Brain microvascular endothelial cell (primary cell): ENCODE results near the gene NEK10.
A peak's percentile ranks its signal among the peaks of the same experiment; 100 is the strongest.

ENCODE experiments used
- DNase-seq: peaks from one replicate; pipeline ENCODE4 v3.0.0-alpha.2; 2020
- H3K27ac ChIP-seq: fragments of 250-450 bp; sonication (Bioruptor Pico); 2 replicates; pipeline ENCODE4 v1.5.1; 2020; ENCODE audit warnings: mild to moderate bottlenecking, moderate library complexity
- H3K27me3 ChIP-seq: fragments of 250-450 bp; sonication (Bioruptor Pico); replicated peaks from 2 replicates; pipeline ENCODE4 v1.5.1; 2020; ENCODE audit warnings: mild to moderate bottlenecking
- H3K36me3 ChIP-seq: fragments of 250-450 bp; sonication (Bioruptor Pico); replicated peaks from 2 replicates; pipeline ENCODE4 v1.5.1; 2020; ENCODE audit warnings: mild to moderate bottlenecking
- H3K4me3 ChIP-seq: 2 replicates; pipeline ENCODE4 v1.5.1; 2011; ENCODE audit warnings: low read depth, mild to moderate bottlenecking, control low read depth, low read length, moderate library complexity
- in situ Hi-C: cut with HindIII; loops from 2 replicates; pipeline ENCODE4 v1.10.0; 2017; ENCODE audit warnings: low sequenced_read_pairs, low pct_ligation_motif_present
- TF ChIP-seq, protein P1 (sequence below): IDR thresholded peaks from 2 replicates; pipeline ENCODE4 v1.5.1; 2011; ENCODE audit warnings: low read depth, mild to moderate bottlenecking, moderate library complexity, low read length, control low read depth, inconsistent platforms; ENCODE audit errors: missing control alignments

NEK10 gene

DNA sequence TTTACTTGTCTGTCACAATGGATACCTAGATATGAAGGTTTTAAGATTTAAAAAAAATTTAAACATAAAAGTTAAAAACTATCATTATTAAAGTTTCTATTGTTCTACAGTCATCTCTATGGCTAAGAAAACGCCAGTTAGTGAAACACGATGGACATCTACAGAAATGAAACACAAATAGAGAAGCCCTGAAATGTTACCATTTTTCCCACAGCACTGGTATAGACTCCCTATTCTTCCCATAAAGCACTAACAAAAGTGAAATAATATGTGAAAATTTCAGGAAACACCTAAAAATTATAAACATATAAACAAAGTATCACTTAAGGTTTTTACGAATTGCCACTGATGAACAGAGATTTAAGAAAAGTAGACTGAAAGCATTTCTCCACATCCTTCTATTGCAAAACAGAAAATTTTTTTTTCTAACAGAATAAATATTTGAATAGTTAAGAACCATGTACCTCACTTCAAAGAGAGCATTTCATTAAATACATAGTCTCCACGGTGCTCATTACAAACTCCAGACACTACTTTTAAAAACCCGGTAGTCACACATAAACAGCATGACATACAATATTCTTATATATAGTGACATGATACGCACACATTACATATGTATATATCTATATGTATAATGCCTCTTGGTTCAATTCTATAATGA lies 7.1 kb upstream of the NEK10 start:
- TF ChIP-seq, protein P1, sequence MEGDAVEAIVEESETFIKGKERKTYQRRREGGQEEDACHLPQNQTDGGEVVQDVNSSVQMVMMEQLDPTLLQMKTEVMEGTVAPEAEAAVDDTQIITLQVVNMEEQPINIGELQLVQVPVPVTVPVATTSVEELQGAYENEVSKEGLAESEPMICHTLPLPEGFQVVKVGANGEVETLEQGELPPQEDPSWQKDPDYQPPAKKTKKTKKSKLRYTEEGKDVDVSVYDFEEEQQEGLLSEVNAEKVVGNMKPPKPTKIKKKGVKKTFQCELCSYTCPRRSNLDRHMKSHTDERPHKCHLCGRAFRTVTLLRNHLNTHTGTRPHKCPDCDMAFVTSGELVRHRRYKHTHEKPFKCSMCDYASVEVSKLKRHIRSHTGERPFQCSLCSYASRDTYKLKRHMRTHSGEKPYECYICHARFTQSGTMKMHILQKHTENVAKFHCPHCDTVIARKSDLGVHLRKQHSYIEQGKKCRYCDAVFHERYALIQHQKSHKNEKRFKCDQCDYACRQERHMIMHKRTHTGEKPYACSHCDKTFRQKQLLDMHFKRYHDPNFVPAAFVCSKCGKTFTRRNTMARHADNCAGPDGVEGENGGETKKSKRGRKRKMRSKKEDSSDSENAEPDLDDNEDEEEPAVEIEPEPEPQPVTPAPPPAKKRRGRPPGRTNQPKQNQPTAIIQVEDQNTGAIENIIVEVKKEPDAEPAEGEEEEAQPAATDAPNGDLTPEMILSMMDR, result no peak
- no peak overlapping the region for H3K27ac ChIP-seq
- H3K36me3 ChIP-seq, result peaks cover 8% of the 10 kb centered on the region
- DNase-seq, result no peak
- no peak overlapping the region for H3K4me3 ChIP-seq
- in situ Hi-C loops, result no loop called here
- no peaks in the 10 kb centered on the region for H3K27me3 ChIP-seq

DNA sequence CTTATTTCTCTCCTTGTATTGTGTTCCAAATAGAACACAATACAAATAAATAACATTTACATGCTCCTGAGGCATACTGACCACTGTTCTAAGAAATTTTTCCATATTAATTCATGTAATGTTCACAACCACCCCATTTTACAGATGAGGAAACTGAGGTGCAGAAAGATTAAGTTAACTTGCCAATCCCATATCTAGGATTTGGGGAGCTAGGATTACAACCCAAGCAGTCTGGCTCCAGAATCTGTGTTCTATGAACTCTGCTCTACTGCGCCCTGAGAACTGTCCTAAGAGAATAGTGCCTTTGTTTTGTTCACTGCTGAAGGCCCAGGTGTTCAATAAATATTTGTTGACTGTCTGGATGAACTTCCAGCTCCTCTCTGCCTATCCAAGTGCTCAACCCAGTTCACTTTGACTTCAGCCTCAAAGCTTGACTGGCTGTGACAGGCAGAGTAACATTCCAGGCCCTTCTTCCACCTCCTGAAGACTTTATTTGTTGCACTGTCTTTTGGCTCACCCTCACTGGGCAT lies 3.1 kb downstream of the NEK10 start:
- Histone ChIP-seq H3K36me3 (no peaks in the 10 kb centered on the region), H3K27ac (no peak overlapping the region), H3K27me3 (no peaks in the 10 kb centered on the region), H3K4me3 (no peak overlapping the region)
- TF ChIP-seq, protein P1, result no peak
- in situ Hi-C loops, result no loop called here
- DNase-seq, result no peak

- DNase-seq, result peak; percentile 54
- H3K27me3 ChIP-seq, result no peaks in the 10 kb centered on the region
- H3K27ac ChIP-seq, result peak overlapping the region; percentile 1
- no peak overlapping the region for H3K4me3 ChIP-seq
- H3K36me3 ChIP-seq, result no peaks in the 10 kb centered on the region
- in situ Hi-C loops, result no loop called here
- TF ChIP-seq, protein P1, result no peak
Observed at GRCh38 chr3:27360113-27361078, 8.8 kb downstream of the NEK10 start.

- H3K27ac ChIP-seq, result no peak overlapping the region
- no peak for DNase-seq
- H3K4me3 ChIP-seq, result no peak overlapping the region
- in situ Hi-C loops, result no loop called here
- H3K36me3 ChIP-seq, result no peaks in the 10 kb centered on the region
- no peaks in the 10 kb centered on the region for H3K27me3 ChIP-seq
- TF ChIP-seq, protein P1, result no peak
Observed at GRCh38 chr3:27358372-27358771, 10.8 kb downstream of the NEK10 start.

- in situ Hi-C loops, result no loop called here
- no peaks in the 10 kb centered on the region for H3K27me3 ChIP-seq
- no peaks in the 10 kb centered on the region for H3K36me3 ChIP-seq
- DNase-seq, result peak; percentile 43
- H3K27ac ChIP-seq, result no peak overlapping the region
- no peak overlapping the region for H3K4me3 ChIP-seq
- TF ChIP-seq, protein P1, result peak; percentile 73
Observed at GRCh38 chr3:27357665-27358258, 11.4 kb downstream of the NEK10 start.
